ENCODE measurements around the gene PRAC1.

DNA sequence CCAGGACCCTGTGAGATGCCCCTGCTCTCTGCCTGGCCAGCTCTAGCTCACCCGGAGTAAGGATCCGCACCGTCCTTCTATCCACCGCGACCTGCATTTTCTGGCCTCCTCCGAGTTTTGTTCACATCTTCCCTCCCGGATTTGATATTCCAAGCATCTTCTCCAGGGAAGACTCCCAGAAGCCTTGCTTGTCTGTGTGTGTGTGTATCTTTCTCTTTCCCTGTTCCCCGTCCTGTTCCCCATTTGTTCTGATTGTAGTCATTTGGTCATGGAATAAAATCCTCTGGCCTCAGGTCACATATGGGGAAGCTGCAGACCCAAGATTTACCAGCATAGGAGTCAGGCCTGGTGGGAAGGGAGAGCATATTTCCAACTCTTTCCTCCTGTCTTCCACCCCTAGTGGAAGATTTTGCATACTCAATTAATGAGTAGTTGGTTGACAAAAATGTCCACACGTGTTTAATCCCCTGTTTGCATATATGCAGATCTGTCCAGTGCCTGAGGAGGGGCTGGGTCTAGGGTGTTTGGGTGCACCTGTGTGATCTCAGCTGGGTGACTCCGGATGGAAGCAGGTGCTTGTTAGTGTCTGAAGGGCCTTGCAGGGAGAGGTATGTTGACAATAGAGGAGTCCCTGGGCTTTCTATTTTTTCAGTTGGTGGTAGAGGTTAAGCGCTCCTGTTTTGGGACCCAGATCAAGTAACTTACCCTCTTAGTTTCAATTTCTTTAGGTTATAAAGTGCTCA lies 1.9 kb downstream of the PRAC1 start:
- TF ChIP-seq ZFP3 (CRISPR knock-in tag; IDR thresholded peaks at IDR 0.05) (no peak), ISL1 (CRISPR knock-in tag; IDR thresholded peaks at IDR 0.05) (no peak), CREB5 (CRISPR knock-in tag; IDR thresholded peaks at IDR 0.05; ENCODE audit: low read depth) (no peak), ARNTL (CRISPR knock-in tag; IDR thresholded peaks at IDR 0.05; ENCODE audit: borderline replicate concordance, low read depth) (no peak), ZFP30 (CRISPR knock-in tag; IDR thresholded peaks at IDR 0.05) (no peak)

Data from SK-N-SH treated with all-trans-retinoic acid at 6 μM for 48 hours (cell line).